CD4-positive, alpha-beta T cell (primary cell): ENCODE results near the gene FAXDC2. TPM values are rescaled to one million over a fixed set of nuclear protein-coding genes. Genes with fewer than 3 reads are reported as not detected.

Experiments
- ATAC-seq: fragments of 200-7000 bp; cut with Tn5 transposase; one replicate; pipeline ENCODE4 v1.10.0; 2022; ENCODE audit warnings: mild to moderate bottlenecking; ENCODE audit not compliant: poor library complexity
- CTCF ChIA-PET: fragments of 350-600 bp; sonication (Branson Sonifier 250); formaldehyde crosslinking; loops from one replicate; lab custom pipeline; 2021; ENCODE audit warnings: antibody characterized with exemption, inconsistent platforms; lab: Charles Lee
- POLR2A ChIA-PET: fragments of 350-600 bp; sonication (Branson Sonifier 250); formaldehyde crosslinking; loops from one replicate; lab custom pipeline; 2021; ENCODE audit warnings: antibody characterized with exemption, inconsistent platforms; lab: Charles Lee
- DNase-seq, 14 experiments: peaks; one replicate each; pipeline ENCODE4 v3.0.0-alpha.2; 2013 to 2020; ENCODE audit warnings: mixed read lengths in 2 of 14
- H3K27ac ChIP-seq, 2 donors: one replicate each; pipeline versions ENCODE4 v1.5.1 to v1.7.0; 2013; ENCODE audit warnings: low read length in 2 of 2, low read depth in 1 of 2, mild to moderate bottlenecking in 1 of 2
- H3K27me3 ChIP-seq, 2 experiments: 1 replicate in 1 of 2; 2 replicates in 1 of 2; pipeline versions ENCODE4 v1.6.1 to v1.7.0; 2013; ENCODE audit warnings: low read length in 2 of 2, control low read depth in 1 of 2, mild to moderate bottlenecking in 1 of 2, moderate library complexity in 1 of 2; ENCODE audit not compliant: insufficient read depth in 2 of 2, control insufficient read depth in 1 of 2
- H3K36me3 ChIP-seq: one replicate; pipeline ENCODE4 v1.6.1; 2013; ENCODE audit warnings: low read length, control low read depth; ENCODE audit not compliant: insufficient read depth
- H3K4me1 ChIP-seq: one replicate; pipeline ENCODE4 v1.6.1; 2013; ENCODE audit warnings: low read length, control low read depth; ENCODE audit not compliant: insufficient read depth
- H3K4me3 ChIP-seq: one replicate; pipeline ENCODE4 v1.5.1; 2013; ENCODE audit warnings: mild to moderate bottlenecking, low read length, moderate library complexity
- H3K9me3 ChIP-seq, 2 experiments: 1 replicate in 1 of 2; 2 replicates in 1 of 2; pipeline versions ENCODE4 v1.6.1 to v1.7.0; 2013; ENCODE audit warnings: low read length in 2 of 2, mild to moderate bottlenecking in 2 of 2, control low read depth in 1 of 2, moderate library complexity in 1 of 2; ENCODE audit not compliant: control insufficient read depth in 1 of 2, insufficient read depth in 1 of 2
- H3K27ac Mint-ChIP-seq: one replicate; pipeline ENCODE4 v1.8.0; 2020; ENCODE audit warnings: mixed read lengths
- H3K27me3 Mint-ChIP-seq: one replicate; pipeline ENCODE4 v1.8.0; 2021; ENCODE audit warnings: mixed read lengths
- H3K36me3 Mint-ChIP-seq: one replicate; pipeline ENCODE4 v1.8.0; 2021; ENCODE audit warnings: low read depth, mixed read lengths
- H3K4me1 Mint-ChIP-seq: one replicate; pipeline ENCODE4 v1.8.0; 2021; ENCODE audit warnings: low read depth, mixed read lengths
- H3K4me3 Mint-ChIP-seq: one replicate; pipeline ENCODE4 v1.8.0; 2020; ENCODE audit warnings: mild to moderate bottlenecking, mixed read lengths
- H3K9me3 Mint-ChIP-seq: one replicate; pipeline ENCODE4 v1.8.0; 2020; ENCODE audit warnings: mixed read lengths
- CTCF ChIP-seq: fragments of 200-600 bp; IDR thresholded peaks from one replicate; pipeline ENCODE4 v1.8.0; 2022; ENCODE audit warnings: antibody characterized with exemption, mild to moderate bottlenecking
- intact Hi-C, 2 experiments: fragments of 100-400 bp; cut with DNase I in 1 of 2; cut with micrococcal nuclease in 1 of 2; formaldehyde crosslinking; loops; one replicate each; pipeline versions ENCODE4 v1.15.1 to v1.9.0; 2023 to 2025; cut with DNase I, micrococcal nuclease
- total RNA-seq, 174 experiments: library from RNA in 2 of 174; stranded (reverse) in 2 of 174; gene quantifications; one replicate each; pipeline ENCODE4 v1.2.3 and lab custom pipeline; 2021 to 2026

The FAXDC2 gene
- total RNA-seq, 2 experiments from 2014 or later: not detected

GRCh38 chr5:154819546-154819945, 30.9 kb downstream of the FAXDC2 start:
- peak overlapping the region; percentile 68 for H3K27ac Mint-ChIP-seq

GRCh38 chr5:154818471-154819116, 31.8 kb downstream of the FAXDC2 start:
- POLR2A ChIA-PET: no interaction called here

More at GRCh38 chr5:154819546-154819945, 30.9 kb downstream of the FAXDC2 start:
- ChIA-PET POLR2A (no interaction called here), CTCF (no interaction called here)
- TF ChIP-seq CTCF: no peak
- intact Hi-C loops: no loop called here
- Histone ChIP-seq H3K9me3 (no peaks in the 10 kb centered on the region), H3K27me3 (no peaks in the 10 kb centered on the region), H3K4me3 (no peak overlapping the region), H3K4me1 (no peaks in the 10 kb centered on the region), H3K36me3 (peaks cover 46% of the 10 kb centered on the region), H3K27ac (no peak overlapping the region)
- Mint-ChIP-seq H3K9me3 (no peaks in the 10 kb centered on the region), H3K27me3 (no peaks in the 10 kb centered on the region), H3K4me3 (no peak overlapping the region), H3K4me1 (peaks cover 7% of the 10 kb centered on the region), H3K36me3 (peaks cover 48% of the 10 kb centered on the region)
- DNase-seq (no peak), ATAC-seq (no peak)

GRCh38 chr5:154817815-154818214, 32.6 kb downstream of the FAXDC2 start:
- Mint-ChIP-seq H3K4me3 (no peak overlapping the region), H3K27me3 (no peaks in the 10 kb centered on the region), H3K4me1 (peaks cover 19% of the 10 kb centered on the region), H3K9me3 (no peaks in the 10 kb centered on the region), H3K27ac (no peak overlapping the region), H3K36me3 (peaks cover 60% of the 10 kb centered on the region)
- Histone ChIP-seq H3K4me3 (no peak overlapping the region), H3K9me3 (no peaks in the 10 kb centered on the region), H3K4me1 (peaks cover 16% of the 10 kb centered on the region), H3K27ac (no peak overlapping the region), H3K27me3 (no peaks in the 10 kb centered on the region), H3K36me3 (peaks cover 53% of the 10 kb centered on the region)
- intact Hi-C loops: no loop called here
- DNase-seq (no peak), ATAC-seq (no peak)
- ChIA-PET CTCF (no interaction called here), POLR2A (no interaction called here)
- TF ChIP-seq CTCF: no peak

More at GRCh38 chr5:154818471-154819116, 31.8 kb downstream of the FAXDC2 start:
- H3K36me3 ChIP-seq: peaks cover 49% of the 10 kb centered on the region
- no peaks in the 10 kb centered on the region for H3K27me3 Mint-ChIP-seq
- H3K27me3 ChIP-seq: no peaks in the 10 kb centered on the region
- DNase-seq (no peak), ATAC-seq (no peak)
- H3K9me3 ChIP-seq: no peaks in the 10 kb centered on the region
- intact Hi-C loops: no loop called here
- CTCF ChIA-PET: no interaction called here
- no peak overlapping the region for H3K4me3 Mint-ChIP-seq
- H3K4me1 Mint-ChIP-seq: peaks cover 11% of the 10 kb centered on the region
- H3K4me3 ChIP-seq: no peak overlapping the region
- H3K27ac Mint-ChIP-seq: peak overlapping the region; percentile 68
- peak overlapping the region in 1 of 2 donors; percentile 10 for H3K27ac ChIP-seq
- H3K36me3 Mint-ChIP-seq: peaks cover 56% of the 10 kb centered on the region
- TF ChIP-seq CTCF: no peak
- no peaks in the 10 kb centered on the region for H3K9me3 Mint-ChIP-seq
- peaks cover 8% of the 10 kb centered on the region for H3K4me1 ChIP-seq
